ENCODE measurements around the gene ANK3. TPM values are rescaled to one million over a fixed set of nuclear protein-coding genes. Genes with fewer than 3 reads are reported as not detected.
A peak's percentile ranks its signal among the peaks of the same experiment; 100 is the strongest.

Gene ANK3
- total and polyA plus RNA-seq, 2 experiments from 2014 or later = 46.5 to 85.2 TPM

DNA sequence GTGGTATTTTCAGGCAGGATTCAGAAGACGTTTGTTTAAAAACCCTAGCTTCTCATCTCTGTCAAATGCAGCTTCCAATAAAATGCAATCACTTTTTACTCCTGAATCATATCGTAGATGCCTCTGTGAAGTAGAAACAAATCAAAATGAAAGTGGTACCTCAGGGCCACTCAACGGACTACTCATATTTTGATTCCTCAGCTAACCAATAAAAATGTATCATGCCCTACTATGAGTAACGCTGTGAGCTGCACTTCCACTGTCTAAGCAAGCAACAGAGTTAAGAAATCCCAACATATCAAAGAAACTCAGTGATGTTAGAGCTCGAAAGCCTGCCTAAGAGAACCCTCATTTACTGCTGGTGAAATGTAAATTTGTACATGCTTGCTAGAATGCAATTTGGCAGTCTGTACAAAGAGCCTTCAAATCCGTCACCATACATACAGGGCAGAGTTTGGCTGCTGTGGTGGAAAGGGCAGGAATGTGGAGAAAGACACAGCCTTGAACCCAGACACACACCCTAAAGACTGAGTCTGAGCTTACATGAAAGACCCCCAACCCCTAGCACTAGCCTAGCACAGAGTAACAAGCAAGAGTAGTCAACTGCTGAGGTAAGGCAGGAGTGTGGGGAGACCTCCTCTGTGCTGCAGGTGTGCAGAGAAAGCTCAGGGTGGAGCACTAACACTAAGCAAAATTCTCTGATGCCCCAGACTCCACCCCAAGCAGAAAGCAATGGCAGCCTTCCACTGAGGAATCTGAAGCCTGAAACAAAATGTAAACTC lies 151.5 kb downstream of the ANK3 start:
- ATAC-seq = peak; percentile 100
- Mint-ChIP-seq H3K27me3 (ENCODE audit: insufficient read depth, low read depth, poor library complexity) (no peaks in the 10 kb centered on the region), H3K27ac (no peak overlapping the region; the same call in 1 of the 2 replicates), H3K36me3 (ENCODE audit: low read depth) (no peaks in the 10 kb centered on the region), H3K4me3 (no peak overlapping the region), H3K9me3 (no peaks in the 10 kb centered on the region), H3K4me1 (peaks cover 7% of the 10 kb centered on the region)
- H3K9me2 ChIP-seq (ENCODE audit: insufficient read depth) = 0 out of 2 replicates have a peak, but pooled peaks cover 2% of the 10 kb centered on the region
- no peaks in the 10 kb centered on the region for H4K20me1 ChIP-seq (replicated peaks; ENCODE audit: insufficient read depth)
- no peak overlapping the region for H3K4me2 ChIP-seq
- no peaks in the 10 kb centered on the region; the same call in 1 of the 2 replicates for H3K4me1 ChIP-seq (ENCODE audit: insufficient read depth)
- no peaks in the 10 kb centered on the region for H3K36me3 ChIP-seq (ENCODE audit: insufficient read depth)
- H3K27ac ChIP-seq (ENCODE audit: low read depth) = no peak overlapping the region; the same call in 1 of the 2 replicates
- H3K27me3 ChIP-seq (ENCODE audit: insufficient read depth) = no peaks in the 10 kb centered on the region
- peak; percentile 74 for DNase-seq (ENCODE audit: low spot score)
- no peaks in the 10 kb centered on the region; the same call in 1 of the 2 replicates for H3F3A ChIP-seq (replicated peaks; ENCODE audit: low read depth)
- H2AFZ ChIP-seq = no peak overlapping the region; the same call in 1 of the 2 replicates
- H3K4me3 ChIP-seq = no peak overlapping the region
- TF ChIP-seq, protein P1, sequence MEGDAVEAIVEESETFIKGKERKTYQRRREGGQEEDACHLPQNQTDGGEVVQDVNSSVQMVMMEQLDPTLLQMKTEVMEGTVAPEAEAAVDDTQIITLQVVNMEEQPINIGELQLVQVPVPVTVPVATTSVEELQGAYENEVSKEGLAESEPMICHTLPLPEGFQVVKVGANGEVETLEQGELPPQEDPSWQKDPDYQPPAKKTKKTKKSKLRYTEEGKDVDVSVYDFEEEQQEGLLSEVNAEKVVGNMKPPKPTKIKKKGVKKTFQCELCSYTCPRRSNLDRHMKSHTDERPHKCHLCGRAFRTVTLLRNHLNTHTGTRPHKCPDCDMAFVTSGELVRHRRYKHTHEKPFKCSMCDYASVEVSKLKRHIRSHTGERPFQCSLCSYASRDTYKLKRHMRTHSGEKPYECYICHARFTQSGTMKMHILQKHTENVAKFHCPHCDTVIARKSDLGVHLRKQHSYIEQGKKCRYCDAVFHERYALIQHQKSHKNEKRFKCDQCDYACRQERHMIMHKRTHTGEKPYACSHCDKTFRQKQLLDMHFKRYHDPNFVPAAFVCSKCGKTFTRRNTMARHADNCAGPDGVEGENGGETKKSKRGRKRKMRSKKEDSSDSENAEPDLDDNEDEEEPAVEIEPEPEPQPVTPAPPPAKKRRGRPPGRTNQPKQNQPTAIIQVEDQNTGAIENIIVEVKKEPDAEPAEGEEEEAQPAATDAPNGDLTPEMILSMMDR (conservative IDR thresholded peaks at IDR 0.05; ENCODE audit: low read depth in 2 of 2) = peak; percentile 55 to 71
- no peak for TF ChIP-seq JUNB (IDR thresholded peaks at IDR 0.05; ENCODE audit: unreplicated experiment)
- no peaks in the 10 kb centered on the region for H3K79me2 ChIP-seq (replicated peaks; ENCODE audit: insufficient read depth)

DNA sequence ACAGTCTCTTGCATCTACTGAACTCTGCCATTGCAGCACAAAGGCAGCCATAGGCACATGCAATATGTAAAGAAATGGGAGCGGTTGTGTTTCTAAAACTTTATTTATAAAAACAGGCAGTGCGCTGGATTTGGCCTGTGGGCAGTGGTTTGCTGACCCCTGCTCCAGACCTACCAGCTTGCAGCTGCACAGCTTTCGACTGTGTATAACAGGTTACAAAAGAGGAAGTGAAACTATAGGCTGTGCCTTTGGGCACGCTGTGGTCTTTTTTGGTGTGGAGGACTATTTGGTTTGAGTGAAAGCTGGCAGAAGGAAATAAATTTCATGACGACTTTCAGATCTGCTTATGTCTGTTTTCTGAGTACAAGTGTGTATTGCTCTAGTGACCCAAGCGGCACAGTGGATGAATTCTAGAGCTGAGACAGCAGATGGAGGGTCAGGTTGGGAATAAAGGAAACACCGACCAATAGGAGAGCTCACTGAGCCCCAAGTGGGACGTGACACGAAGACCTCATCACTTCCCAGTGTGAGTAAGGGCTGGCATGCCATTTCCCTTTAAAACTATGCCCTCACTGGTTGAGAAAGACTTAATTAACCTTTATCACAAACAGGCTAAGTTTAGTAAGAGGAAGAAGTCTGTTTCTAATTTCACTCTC lies 152.7 kb downstream of the ANK3 start:
- Histone ChIP-seq H3K4me2 (no peak overlapping the region), H3K4me3 (no peak overlapping the region), H3K4me1 (ENCODE audit: insufficient read depth) (no peaks in the 10 kb centered on the region; the same call in 1 of the 2 replicates), H3K27me3 (ENCODE audit: insufficient read depth) (no peaks in the 10 kb centered on the region), H4K20me1 (replicated peaks; ENCODE audit: insufficient read depth) (no peaks in the 10 kb centered on the region), H3K27ac (ENCODE audit: low read depth) (no peak overlapping the region), H2AFZ (no peak overlapping the region), H3K79me2 (replicated peaks; ENCODE audit: insufficient read depth) (no peaks in the 10 kb centered on the region), H3F3A (replicated peaks; ENCODE audit: low read depth) (no peaks in the 10 kb centered on the region; the same call in 1 of the 2 replicates), H3K9me2 (ENCODE audit: insufficient read depth) (0 out of 2 replicates have a peak, but pooled peaks cover 2% of the 10 kb centered on the region), H3K36me3 (ENCODE audit: insufficient read depth) (no peaks in the 10 kb centered on the region)
- Mint-ChIP-seq H3K36me3 (ENCODE audit: low read depth) (no peaks in the 10 kb centered on the region), H3K4me3 (no peak overlapping the region), H3K4me1 (peaks cover 10% of the 10 kb centered on the region), H3K27ac (no peak overlapping the region), H3K27me3 (ENCODE audit: insufficient read depth, low read depth, poor library complexity) (no peaks in the 10 kb centered on the region), H3K9me3 (no peaks in the 10 kb centered on the region)
- no peak for DNase-seq (ENCODE audit: low spot score)
- peak; percentile 32; the same call in 2 of the 3 replicates for ATAC-seq
- no peak for TF ChIP-seq POLR2AphosphoS5 (IDR thresholded peaks at IDR 0.05; ENCODE audit: low read depth)
- TF ChIP-seq, protein P2, sequence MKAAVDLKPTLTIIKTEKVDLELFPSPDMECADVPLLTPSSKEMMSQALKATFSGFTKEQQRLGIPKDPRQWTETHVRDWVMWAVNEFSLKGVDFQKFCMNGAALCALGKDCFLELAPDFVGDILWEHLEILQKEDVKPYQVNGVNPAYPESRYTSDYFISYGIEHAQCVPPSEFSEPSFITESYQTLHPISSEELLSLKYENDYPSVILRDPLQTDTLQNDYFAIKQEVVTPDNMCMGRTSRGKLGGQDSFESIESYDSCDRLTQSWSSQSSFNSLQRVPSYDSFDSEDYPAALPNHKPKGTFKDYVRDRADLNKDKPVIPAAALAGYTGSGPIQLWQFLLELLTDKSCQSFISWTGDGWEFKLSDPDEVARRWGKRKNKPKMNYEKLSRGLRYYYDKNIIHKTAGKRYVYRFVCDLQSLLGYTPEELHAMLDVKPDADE (IDR thresholded peaks at IDR 0.05) = no peak
- TF ChIP-seq, protein P3, sequence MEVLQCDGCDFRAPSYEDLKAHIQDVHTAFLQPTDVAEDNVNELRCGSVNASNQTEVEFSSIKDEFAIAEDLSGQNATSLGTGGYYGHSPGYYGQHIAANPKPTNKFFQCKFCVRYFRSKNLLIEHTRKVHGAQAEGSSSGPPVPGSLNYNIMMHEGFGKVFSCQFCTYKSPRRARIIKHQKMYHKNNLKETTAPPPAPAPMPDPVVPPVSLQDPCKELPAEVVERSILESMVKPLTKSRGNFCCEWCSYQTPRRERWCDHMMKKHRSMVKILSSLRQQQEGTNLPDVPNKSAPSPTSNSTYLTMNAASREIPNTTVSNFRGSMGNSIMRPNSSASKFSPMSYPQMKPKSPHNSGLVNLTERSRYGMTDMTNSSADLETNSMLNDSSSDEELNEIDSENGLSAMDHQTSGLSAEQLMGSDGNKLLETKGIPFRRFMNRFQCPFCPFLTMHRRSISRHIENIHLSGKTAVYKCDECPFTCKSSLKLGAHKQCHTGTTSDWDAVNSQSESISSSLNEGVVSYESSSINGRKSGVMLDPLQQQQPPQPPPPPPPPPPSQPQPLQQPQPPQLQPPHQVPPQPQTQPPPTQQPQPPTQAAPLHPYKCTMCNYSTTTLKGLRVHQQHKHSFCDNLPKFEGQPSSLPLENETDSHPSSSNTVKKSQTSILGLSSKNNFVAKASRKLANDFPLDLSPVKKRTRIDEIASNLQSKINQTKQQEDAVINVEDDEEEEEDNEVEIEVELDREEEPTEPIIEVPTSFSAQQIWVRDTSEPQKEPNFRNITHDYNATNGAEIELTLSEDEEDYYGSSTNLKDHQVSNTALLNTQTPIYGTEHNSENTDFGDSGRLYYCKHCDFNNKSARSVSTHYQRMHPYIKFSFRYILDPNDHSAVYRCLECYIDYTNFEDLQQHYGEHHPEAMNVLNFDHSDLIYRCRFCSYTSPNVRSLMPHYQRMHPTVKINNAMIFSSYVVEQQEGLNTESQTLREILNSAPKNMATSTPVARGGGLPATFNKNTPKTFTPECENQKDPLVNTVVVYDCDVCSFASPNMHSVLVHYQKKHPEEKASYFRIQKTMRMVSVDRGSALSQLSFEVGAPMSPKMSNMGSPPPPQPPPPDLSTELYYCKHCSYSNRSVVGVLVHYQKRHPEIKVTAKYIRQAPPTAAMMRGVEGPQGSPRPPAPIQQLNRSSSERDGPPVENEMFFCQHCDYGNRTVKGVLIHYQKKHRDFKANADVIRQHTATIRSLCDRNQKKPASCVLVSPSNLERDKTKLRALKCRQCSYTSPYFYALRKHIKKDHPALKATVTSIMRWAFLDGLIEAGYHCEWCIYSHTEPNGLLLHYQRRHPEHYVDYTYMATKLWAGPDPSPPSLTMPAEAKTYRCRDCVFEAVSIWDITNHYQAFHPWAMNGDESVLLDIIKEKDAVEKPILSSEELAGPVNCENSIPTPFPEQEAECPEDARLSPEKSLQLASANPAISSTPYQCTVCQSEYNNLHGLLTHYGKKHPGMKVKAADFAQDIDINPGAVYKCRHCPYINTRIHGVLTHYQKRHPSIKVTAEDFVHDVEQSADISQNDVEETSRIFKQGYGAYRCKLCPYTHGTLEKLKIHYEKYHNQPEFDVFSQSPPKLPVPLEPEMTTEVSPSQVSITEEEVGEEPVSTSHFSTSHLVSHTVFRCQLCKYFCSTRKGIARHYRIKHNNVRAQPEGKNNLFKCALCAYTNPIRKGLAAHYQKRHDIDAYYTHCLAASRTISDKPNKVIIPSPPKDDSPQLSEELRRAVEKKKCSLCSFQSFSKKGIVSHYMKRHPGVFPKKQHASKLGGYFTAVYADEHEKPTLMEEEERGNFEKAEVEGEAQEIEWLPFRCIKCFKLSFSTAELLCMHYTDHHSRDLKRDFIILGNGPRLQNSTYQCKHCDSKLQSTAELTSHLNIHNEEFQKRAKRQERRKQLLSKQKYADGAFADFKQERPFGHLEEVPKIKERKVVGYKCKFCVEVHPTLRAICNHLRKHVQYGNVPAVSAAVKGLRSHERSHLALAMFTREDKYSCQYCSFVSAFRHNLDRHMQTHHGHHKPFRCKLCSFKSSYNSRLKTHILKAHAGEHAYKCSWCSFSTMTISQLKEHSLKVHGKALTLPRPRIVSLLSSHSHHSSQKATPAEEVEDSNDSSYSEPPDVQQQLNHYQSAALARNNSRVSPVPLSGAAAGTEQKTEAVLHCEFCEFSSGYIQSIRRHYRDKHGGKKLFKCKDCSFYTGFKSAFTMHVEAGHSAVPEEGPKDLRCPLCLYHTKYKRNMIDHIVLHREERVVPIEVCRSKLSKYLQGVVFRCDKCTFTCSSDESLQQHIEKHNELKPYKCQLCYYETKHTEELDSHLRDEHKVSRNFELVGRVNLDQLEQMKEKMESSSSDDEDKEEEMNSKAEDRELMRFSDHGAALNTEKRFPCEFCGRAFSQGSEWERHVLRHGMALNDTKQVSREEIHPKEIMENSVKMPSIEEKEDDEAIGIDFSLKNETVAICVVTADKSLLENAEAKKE (CRISPR knock-in tag; IDR thresholded peaks at IDR 0.05) = no peak
- TF ChIP-seq EZH2 (IDR thresholded peaks at IDR 0.05; ENCODE audit: low read depth, unreplicated experiment) = no peak
- TF ChIP-seq JUNB (IDR thresholded peaks at IDR 0.05; ENCODE audit: unreplicated experiment) = no peak
- no peak for TF ChIP-seq CREB1 (CRISPR knock-in tag; IDR thresholded peaks at IDR 0.05; ENCODE audit: low read depth)
- TF ChIP-seq ZNF114 (CRISPR knock-in tag; IDR thresholded peaks at IDR 0.05) = no peak
- no peak for TF ChIP-seq ZNF331 (CRISPR knock-in tag; IDR thresholded peaks at IDR 0.05; ENCODE audit: low read depth)
- TF ChIP-seq NANOG (IDR thresholded peaks at IDR 0.05; ENCODE audit: borderline replicate concordance) = no peak

All from GM23338 (cell line).